PC-3 (cell line): ENCODE measurements around the gene METTL1.

Source experiments
- EZH2phosphoT487 ChIP-seq: fragments of 300-600 bp; sonication (generic); IDR thresholded peaks from 2 replicates; pipeline ENCODE4 v1.6.1; 2018; ENCODE audit warnings: mild to moderate bottlenecking, antibody characterized with exemption, low read length, borderline replicate concordance
- TF ChIP-seq, protein P1 (sequence below): fragments of 300-600 bp; sonication (generic); conservative IDR thresholded peaks from 2 replicates; pipeline ENCODE4 v1.5.1; 2017; ENCODE audit warnings: antibody characterized with exemption, low read depth, mild to moderate bottlenecking, low read length

DNA sequence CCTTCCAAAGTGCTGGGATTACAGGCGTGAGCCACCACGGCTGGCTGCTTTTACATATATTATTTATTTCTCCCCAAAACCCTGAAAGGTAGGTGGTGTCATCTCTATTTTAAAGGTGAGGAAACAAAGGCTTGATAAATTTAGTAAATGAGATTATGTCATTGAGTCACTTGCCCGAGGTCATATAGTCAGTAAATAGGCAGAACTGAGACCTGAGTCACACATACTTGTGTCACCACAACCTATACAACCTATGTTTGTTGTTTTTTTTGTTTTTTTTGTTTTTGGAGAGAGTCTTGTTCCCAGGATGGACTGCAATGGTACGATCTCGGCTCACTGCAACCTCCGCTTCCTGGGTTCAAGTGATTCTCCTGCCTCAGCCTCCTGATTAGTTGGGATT lies 23.4 kb upstream of the METTL1 start:
- TF ChIP-seq, protein P1, sequence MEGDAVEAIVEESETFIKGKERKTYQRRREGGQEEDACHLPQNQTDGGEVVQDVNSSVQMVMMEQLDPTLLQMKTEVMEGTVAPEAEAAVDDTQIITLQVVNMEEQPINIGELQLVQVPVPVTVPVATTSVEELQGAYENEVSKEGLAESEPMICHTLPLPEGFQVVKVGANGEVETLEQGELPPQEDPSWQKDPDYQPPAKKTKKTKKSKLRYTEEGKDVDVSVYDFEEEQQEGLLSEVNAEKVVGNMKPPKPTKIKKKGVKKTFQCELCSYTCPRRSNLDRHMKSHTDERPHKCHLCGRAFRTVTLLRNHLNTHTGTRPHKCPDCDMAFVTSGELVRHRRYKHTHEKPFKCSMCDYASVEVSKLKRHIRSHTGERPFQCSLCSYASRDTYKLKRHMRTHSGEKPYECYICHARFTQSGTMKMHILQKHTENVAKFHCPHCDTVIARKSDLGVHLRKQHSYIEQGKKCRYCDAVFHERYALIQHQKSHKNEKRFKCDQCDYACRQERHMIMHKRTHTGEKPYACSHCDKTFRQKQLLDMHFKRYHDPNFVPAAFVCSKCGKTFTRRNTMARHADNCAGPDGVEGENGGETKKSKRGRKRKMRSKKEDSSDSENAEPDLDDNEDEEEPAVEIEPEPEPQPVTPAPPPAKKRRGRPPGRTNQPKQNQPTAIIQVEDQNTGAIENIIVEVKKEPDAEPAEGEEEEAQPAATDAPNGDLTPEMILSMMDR, result no peak
- no peak for TF ChIP-seq EZH2phosphoT487
